ENCODE measurements around the gene KCMF1. TPM values are rescaled to one million over a fixed set of nuclear protein-coding genes. Genes with fewer than 3 reads are reported as not detected.

The KCMF1 gene
- total RNA-seq, 1 donor from 2014 or later, result 96.6 TPM

- DNase-seq (no peak), ATAC-seq (ENCODE audit: low read depth) (no peak)
- ChIA-PET CTCF (no interaction called here), POLR2A (no interaction called here)
- H3K27ac Mint-ChIP-seq, result no peak overlapping the region
- no peak for TF ChIP-seq CTCF (IDR thresholded peaks at IDR 0.05)
- H3K4me3 Mint-ChIP-seq, result no peak overlapping the region
- no peaks in the 10 kb centered on the region for H3K36me3 Mint-ChIP-seq (ENCODE audit: low read depth)
- intact Hi-C loops (cut with micrococcal nuclease), result no loop called here
- H3K27me3 Mint-ChIP-seq, result peaks cover 19% of the 10 kb centered on the region
- peaks cover 4% of the 10 kb centered on the region for H3K9me3 Mint-ChIP-seq
- peaks cover 9% of the 10 kb centered on the region for H3K4me1 Mint-ChIP-seq
Measured at GRCh38 chr2:85063981-85064599, 93.1 kb downstream of the KCMF1 start.

GRCh38 chr2:85064927-85065577 is 94.1 kb downstream of the KCMF1 start:
- Mint-ChIP-seq H3K27ac (no peak overlapping the region), H3K4me3 (no peak overlapping the region), H3K9me3 (peaks cover 4% of the 10 kb centered on the region), H3K36me3 (ENCODE audit: low read depth) (no peaks in the 10 kb centered on the region), H3K4me1 (peaks cover 9% of the 10 kb centered on the region), H3K27me3 (peaks cover 19% of the 10 kb centered on the region)
- no peak for DNase-seq
- no peak for TF ChIP-seq CTCF (IDR thresholded peaks at IDR 0.05)
- ChIA-PET CTCF (interaction anchor here (0.8 to 2.0 kb wide), 2 partner anchors 13 to 140 kb away, joined by 3 to 6 read pairs; no protein-coding TSS in a partner anchor), POLR2A (no interaction called here)
- intact Hi-C loops (cut with micrococcal nuclease), result no loop called here
- ATAC-seq (ENCODE audit: low read depth), result no peak

DNA sequence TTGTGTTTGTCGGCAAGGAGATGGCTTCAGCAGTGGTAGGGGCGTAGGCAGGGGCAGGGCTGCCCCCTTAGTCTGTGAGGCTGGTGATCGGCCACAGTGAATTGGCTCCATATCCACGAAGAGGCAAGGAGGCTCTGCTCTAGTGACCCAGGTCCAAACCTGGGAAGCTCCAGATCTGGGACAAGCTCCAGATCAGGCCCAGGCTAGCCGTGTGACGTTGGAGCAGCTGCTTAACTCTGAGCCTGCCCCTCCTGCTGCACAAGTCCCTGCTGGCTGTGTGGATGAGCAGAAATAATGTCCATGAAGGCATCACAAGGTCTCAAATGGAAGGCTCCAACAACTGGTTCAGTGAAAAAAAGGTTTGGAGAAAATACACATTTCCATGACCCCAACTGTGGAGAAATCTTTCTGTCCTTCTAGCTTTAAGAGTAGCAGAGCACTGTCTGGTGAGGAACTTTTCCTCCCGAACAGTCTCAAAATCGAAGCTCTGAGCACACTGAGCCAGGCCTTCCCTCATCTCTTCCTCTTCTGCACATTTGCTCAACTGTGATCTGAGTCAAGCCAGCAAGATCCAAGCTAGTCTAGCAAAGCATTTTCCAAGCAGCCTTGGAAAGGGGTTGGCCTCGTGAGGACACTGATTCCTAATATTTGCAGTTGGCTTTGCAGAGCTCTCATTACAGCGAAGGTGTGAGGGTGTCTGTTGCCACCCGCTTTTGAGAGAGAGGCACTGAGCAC is 95.2 kb downstream of the KCMF1 start:
- Mint-ChIP-seq H3K27ac (no peak overlapping the region), H3K9me3 (peaks cover 4% of the 10 kb centered on the region), H3K27me3 (peaks cover 19% of the 10 kb centered on the region), H3K4me1 (peaks cover 9% of the 10 kb centered on the region), H3K4me3 (no peak overlapping the region), H3K36me3 (ENCODE audit: low read depth) (no peaks in the 10 kb centered on the region)
- CTCF ChIA-PET, result interaction anchor here (0.5 to 2.0 kb wide), 7 partner anchors 12 to 409 kb away, joined by 3 to 6 read pairs (median 3); no protein-coding TSS in a partner anchor
- intact Hi-C loops (cut with micrococcal nuclease), result loop anchor here (2.0 kb wide), 1 partner anchor 219 kb away; no protein-coding TSS in a partner anchor
- no peak for TF ChIP-seq CTCF (IDR thresholded peaks at IDR 0.05)
- no peak for DNase-seq
- POLR2A ChIA-PET, result interaction anchor here (0.5 kb wide), 1 partner anchor 129 kb away, joined by 5 read pairs; no protein-coding TSS in a partner anchor
- no peak for ATAC-seq (ENCODE audit: low read depth)

GRCh38 chr2:85066874-85067351 is 96.0 kb downstream of the KCMF1 start:
- peaks cover 19% of the 10 kb centered on the region for H3K27me3 Mint-ChIP-seq

More at GRCh38 chr2:85066874-85067351, 96.0 kb downstream of the KCMF1 start:
- no peaks in the 10 kb centered on the region for H3K36me3 Mint-ChIP-seq (ENCODE audit: low read depth)
- no peak overlapping the region for H3K27ac Mint-ChIP-seq
- H3K9me3 Mint-ChIP-seq, result peaks cover 4% of the 10 kb centered on the region
- H3K4me3 Mint-ChIP-seq, result no peak overlapping the region
- TF ChIP-seq CTCF (IDR thresholded peaks at IDR 0.05), result no peak
- DNase-seq (no peak), ATAC-seq (ENCODE audit: low read depth) (peak; percentile 31)
- POLR2A ChIA-PET, result no interaction called here
- peaks cover 9% of the 10 kb centered on the region for H3K4me1 Mint-ChIP-seq
- CTCF ChIA-PET, result interaction anchor here (0.5 to 2.0 kb wide), 5 partner anchors 11 to 231 kb away, joined by 3 to 6 read pairs (median 3); no protein-coding TSS in a partner anchor
- intact Hi-C loops (cut with micrococcal nuclease), result loop anchor here (1.0 to 2.0 kb wide), 2 partner anchors 218 to 231 kb away; no protein-coding TSS in a partner anchor
